Measurements from ENCODE around the gene UBR4. TPM values are rescaled to one million over a fixed set of nuclear protein-coding genes. Genes with fewer than 3 reads are reported as not detected.

Gene UBR4
- total RNA-seq, 2 experiments from 2014 or later: 116 to 125 TPM

- peaks cover 72% of the 10 kb centered on the region for H3K4me1 ChIP-seq (ENCODE audit: insufficient read depth, low read length)
- peaks cover 70% of the 10 kb centered on the region for H3K4me1 Mint-ChIP-seq (ENCODE audit: low read depth)
- H3K4me3 Mint-ChIP-seq: peak overlapping the region; percentile 72
- H3K27me3 Mint-ChIP-seq: no peaks in the 10 kb centered on the region
- no peak for TF ChIP-seq CTCF (IDR thresholded peaks at IDR 0.05)
- ATAC-seq (ENCODE audit: poor library complexity) (no peak), DNase-seq (no peak)
- no peaks in the 10 kb centered on the region for H3K27me3 ChIP-seq (ENCODE audit: control insufficient read depth in 1 of 2, insufficient read depth in 2 of 2, low read length in 2 of 2)
- no peak overlapping the region for H3K4me3 ChIP-seq (ENCODE audit: low read length)
- peaks cover 50% of the 10 kb centered on the region for H3K36me3 Mint-ChIP-seq (ENCODE audit: low read depth)
- H3K27ac Mint-ChIP-seq: peak overlapping the region; percentile 83
- peak overlapping the region; percentile 44 to 50 for H3K27ac ChIP-seq (ENCODE audit: low read depth in 1 of 2, low read length in 2 of 2)
- CTCF ChIA-PET: interaction anchor here (1.1 to 2.0 kb wide), 2 partner anchors 161 to 166 kb away, joined by 4 to 12 read pairs; no protein-coding TSS in a partner anchor
- intact Hi-C loops (cut with DNase I, micrococcal nuclease): loop anchor here (1.0 to 10.0 kb wide), 5 partner anchors 59 to 171 kb away; partner anchors contain the start of genes ALDH4A1 (in 1 of the 2) and IFFO2 (in 1 of the 2)
- H3K9me3 ChIP-seq (ENCODE audit: control insufficient read depth in 1 of 2, insufficient read depth in 1 of 2, low read length in 2 of 2): no peaks in the 10 kb centered on the region
- POLR2A ChIA-PET: interaction anchor here (0.8 to 3.0 kb wide), 22 partner anchors 9 to 1560 kb away, joined by 3 to 24 read pairs (median 4); partner anchors contain the start of genes ALDH4A1, IFFO2 and PINK1
- peaks cover 42% of the 10 kb centered on the region for H3K36me3 ChIP-seq (ENCODE audit: insufficient read depth, low read length)
- no peaks in the 10 kb centered on the region for H3K9me3 Mint-ChIP-seq
Observed at GRCh38 chr1:19073311-19074186, 136.5 kb downstream of the UBR4 start.

- Histone ChIP-seq H3K4me3 (ENCODE audit: low read length) (no peak overlapping the region), H3K36me3 (ENCODE audit: insufficient read depth, low read length) (peaks cover 32% of the 10 kb centered on the region), H3K9me3 (ENCODE audit: control insufficient read depth in 1 of 2, insufficient read depth in 1 of 2, low read length in 2 of 2) (no peaks in the 10 kb centered on the region), H3K27ac (ENCODE audit: low read depth in 1 of 2, low read length in 2 of 2) (no peak overlapping the region), H3K4me1 (ENCODE audit: insufficient read depth, low read length) (peaks cover 83% of the 10 kb centered on the region), H3K27me3 (ENCODE audit: control insufficient read depth in 1 of 2, insufficient read depth in 2 of 2, low read length in 2 of 2) (no peaks in the 10 kb centered on the region)
- no peak for TF ChIP-seq CTCF (IDR thresholded peaks at IDR 0.05)
- H3K36me3 Mint-ChIP-seq (ENCODE audit: low read depth): peaks cover 39% of the 10 kb centered on the region
- H3K4me3 Mint-ChIP-seq: peak overlapping the region; percentile 18
- ChIA-PET POLR2A (interaction anchor here (0.6 to 1.6 kb wide), 11 partner anchors 10 to 1561 kb away, joined by 3 to 7 read pairs (median 3); partner anchors contain the start of genes IFFO2 and PINK1), CTCF (interaction anchor here (1.0 kb wide), 1 partner anchor 1140 kb away, joined by 3 read pairs; no protein-coding TSS in a partner anchor)
- no peaks in the 10 kb centered on the region for H3K27me3 Mint-ChIP-seq
- intact Hi-C loops (cut with DNase I, micrococcal nuclease): loop anchor here in 1 of 2 experiments (10.0 kb wide), 1 partner anchor 58 kb away; no protein-coding TSS in a partner anchor
- no peaks in the 10 kb centered on the region for H3K9me3 Mint-ChIP-seq
- peak overlapping the region; percentile 83 for H3K27ac Mint-ChIP-seq
- peaks cover 70% of the 10 kb centered on the region for H3K4me1 Mint-ChIP-seq (ENCODE audit: low read depth)
- no peak for ATAC-seq (ENCODE audit: poor library complexity)
- DNase-seq: peak in 2 of 14 experiments; percentile 6 to 33
Observed at GRCh38 chr1:19072285-19072981, 137.6 kb downstream of the UBR4 start.

GRCh38 chr1:19071674-19072281 is 138.3 kb downstream of the UBR4 start:
- Histone ChIP-seq H3K27ac (ENCODE audit: low read depth in 1 of 2, low read length in 2 of 2) (no peak overlapping the region), H3K27me3 (ENCODE audit: control insufficient read depth in 1 of 2, insufficient read depth in 2 of 2, low read length in 2 of 2) (no peaks in the 10 kb centered on the region), H3K4me1 (ENCODE audit: insufficient read depth, low read length) (peaks cover 85% of the 10 kb centered on the region), H3K4me3 (ENCODE audit: low read length) (no peak overlapping the region), H3K36me3 (ENCODE audit: insufficient read depth, low read length) (peaks cover 27% of the 10 kb centered on the region), H3K9me3 (ENCODE audit: control insufficient read depth in 1 of 2, insufficient read depth in 1 of 2, low read length in 2 of 2) (no peaks in the 10 kb centered on the region)
- CTCF ChIA-PET: interaction anchor here (1.0 kb wide), 1 partner anchor 1141 kb away, joined by 3 read pairs; no protein-coding TSS in a partner anchor
- POLR2A ChIA-PET: interaction anchor here (0.7 to 1.6 kb wide), 9 partner anchors 11 to 1562 kb away, joined by 3 to 7 read pairs (median 4); partner anchors contain the start of genes IFFO2 and PINK1
- Mint-ChIP-seq H3K4me1 (ENCODE audit: low read depth) (peaks cover 68% of the 10 kb centered on the region), H3K9me3 (no peaks in the 10 kb centered on the region), H3K36me3 (ENCODE audit: low read depth) (peaks cover 32% of the 10 kb centered on the region), H3K27ac (peak overlapping the region; percentile 83), H3K27me3 (no peaks in the 10 kb centered on the region), H3K4me3 (no peak overlapping the region)
- TF ChIP-seq CTCF (IDR thresholded peaks at IDR 0.05): no peak
- intact Hi-C loops (cut with DNase I, micrococcal nuclease): loop anchor here in 1 of 2 experiments (10.0 kb wide), 1 partner anchor 57 kb away; no protein-coding TSS in a partner anchor
- DNase-seq (no peak), ATAC-seq (ENCODE audit: poor library complexity) (no peak)

Measured in CD4-positive, alpha-beta T cell (primary cell).